Measurements from ENCODE around the gene GPR26.

Gene GPR26, protein sequence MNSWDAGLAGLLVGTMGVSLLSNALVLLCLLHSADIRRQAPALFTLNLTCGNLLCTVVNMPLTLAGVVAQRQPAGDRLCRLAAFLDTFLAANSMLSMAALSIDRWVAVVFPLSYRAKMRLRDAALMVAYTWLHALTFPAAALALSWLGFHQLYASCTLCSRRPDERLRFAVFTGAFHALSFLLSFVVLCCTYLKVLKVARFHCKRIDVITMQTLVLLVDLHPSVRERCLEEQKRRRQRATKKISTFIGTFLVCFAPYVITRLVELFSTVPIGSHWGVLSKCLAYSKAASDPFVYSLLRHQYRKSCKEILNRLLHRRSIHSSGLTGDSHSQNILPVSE

DNA sequence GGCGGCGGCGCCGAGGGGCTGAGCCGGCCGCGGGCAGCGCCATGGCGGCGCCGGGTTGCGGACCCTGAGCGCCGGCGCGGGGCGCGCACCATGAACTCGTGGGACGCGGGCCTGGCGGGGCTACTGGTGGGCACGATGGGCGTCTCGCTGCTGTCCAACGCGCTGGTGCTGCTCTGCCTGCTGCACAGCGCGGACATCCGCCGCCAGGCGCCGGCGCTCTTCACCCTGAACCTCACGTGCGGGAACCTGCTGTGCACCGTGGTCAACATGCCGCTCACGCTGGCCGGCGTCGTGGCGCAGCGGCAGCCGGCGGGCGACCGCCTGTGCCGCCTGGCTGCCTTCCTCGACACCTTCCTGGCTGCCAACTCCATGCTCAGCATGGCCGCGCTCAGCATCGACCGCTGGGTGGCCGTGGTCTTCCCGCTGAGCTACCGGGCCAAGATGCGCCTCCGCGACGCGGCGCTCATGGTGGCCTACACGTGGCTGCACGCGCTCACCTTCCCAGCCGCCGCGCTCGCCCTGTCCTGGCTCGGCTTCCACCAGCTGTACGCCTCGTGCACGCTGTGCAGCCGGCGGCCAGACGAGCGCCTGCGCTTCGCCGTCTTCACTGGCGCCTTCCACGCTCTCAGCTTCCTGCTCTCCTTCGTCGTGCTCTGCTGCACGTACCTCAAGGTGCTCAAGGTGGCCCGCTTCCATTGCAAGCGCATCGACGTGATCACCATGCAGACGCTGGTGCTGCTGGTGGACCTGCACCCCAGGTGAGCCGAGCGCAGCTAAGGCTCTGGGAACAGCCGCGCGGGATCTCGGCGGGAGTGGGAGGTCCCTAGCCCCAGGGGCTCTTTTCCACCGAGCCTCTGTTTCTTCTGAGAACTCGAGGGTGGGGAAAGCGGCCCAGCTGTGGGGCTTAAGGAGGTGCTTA, at the start of gene GPR26:
GPR26 (plus strand) TSS at position 38 of the 919 bp plus-strand sequence; CDS start at position 91, 53 bp downstream.
- no peak for DNase-seq

DNA sequence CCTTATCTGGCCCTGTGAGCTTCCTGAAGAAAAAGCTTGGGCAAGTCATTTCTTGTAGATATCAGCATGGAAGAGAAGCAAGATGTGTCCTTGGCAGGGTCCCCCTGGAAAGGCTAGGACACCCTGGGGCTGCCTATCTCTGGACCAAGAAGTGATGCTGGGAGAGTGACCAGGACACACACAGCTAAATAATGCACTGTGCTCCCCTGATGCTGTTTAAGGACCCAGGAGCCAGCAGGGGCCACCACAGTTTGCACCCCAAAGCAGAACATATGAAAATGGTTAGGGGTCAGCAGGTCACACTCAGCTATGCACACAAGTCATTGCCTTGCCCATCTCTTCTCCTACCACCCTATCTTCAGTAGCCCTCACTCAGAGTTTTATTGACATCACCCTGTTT, 47.9 kb upstream of the GPR26 start:
- no peak for DNase-seq

DNA sequence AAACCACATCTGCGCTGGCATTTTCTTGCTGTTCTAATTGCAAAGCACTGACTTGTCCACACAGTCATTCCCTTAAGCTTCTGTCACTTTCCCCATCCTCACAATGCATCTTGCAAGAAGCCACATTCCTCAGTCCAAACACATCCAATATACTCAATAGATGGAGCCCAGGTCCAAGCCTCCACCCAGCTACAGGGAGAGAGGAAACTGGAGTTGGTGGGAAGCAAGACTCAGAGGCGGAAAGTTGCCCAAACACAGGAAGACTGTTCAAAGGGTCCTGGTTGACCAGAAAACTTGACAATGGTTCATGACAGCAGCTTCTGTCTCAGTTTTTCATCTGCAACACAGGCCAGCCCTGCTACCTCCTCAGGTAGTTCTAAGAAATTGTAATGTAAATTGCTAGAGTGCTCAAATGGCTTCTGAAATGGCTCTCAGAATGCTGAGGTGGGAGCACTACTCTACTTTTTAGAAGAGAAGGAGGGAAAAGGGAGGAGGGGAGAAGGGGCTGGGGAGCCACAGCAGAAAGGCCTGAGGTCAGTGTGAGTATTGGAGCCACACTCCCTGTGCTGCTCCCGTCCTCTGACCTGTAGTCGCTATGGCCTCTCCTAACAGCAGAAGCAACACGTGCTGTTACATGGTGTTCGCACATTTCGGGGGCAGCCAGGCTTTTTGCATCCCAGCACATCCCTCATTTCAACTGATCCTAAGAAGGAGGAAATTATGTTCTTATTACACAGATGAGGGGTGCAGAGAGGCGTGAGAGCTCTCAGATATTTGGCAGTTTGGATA, 46.9 kb upstream of the GPR26 start:
- DNase-seq = no peak

DNA sequence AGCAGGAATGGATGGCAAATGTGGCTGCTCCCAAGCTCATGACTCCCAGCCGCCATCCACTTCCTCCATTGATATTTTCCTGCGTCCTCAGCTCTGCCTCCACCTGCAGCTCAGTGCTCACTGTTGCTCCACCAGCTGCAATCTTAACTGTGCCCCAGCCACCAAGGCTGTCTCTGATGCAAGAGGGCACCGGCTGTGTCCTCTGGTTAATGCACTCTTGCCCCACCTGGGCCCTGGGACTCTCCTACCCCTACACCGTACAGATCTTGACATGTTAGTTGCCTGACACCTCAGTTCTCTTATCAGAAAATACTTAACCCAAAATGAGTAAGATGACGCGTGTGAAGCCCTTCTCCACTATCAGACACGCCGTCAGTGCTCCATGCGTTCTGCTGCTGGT, 45.5 kb upstream of the GPR26 start:
- DNase-seq = no peak

DNA sequence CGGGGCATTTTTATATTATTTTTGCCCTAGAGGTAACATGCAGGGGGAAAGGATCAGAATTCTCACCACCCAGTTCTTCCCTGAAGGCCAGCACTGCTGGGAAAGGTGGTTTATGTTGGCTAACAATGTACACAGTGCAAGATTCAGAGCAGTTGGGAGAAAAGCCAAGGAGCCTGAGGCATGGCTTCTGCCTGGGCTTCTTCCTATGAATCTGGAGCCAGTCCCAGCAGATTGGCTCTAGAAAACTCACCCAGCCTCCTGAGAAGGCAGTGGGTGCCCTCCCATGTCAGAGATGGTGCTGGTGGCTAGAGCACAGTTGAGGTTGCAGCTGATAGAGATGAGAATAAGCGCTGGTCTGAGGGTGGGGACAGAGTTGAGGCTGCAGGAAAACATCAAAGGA, 44.7 kb upstream of the GPR26 start:
- no peak for DNase-seq

DNA sequence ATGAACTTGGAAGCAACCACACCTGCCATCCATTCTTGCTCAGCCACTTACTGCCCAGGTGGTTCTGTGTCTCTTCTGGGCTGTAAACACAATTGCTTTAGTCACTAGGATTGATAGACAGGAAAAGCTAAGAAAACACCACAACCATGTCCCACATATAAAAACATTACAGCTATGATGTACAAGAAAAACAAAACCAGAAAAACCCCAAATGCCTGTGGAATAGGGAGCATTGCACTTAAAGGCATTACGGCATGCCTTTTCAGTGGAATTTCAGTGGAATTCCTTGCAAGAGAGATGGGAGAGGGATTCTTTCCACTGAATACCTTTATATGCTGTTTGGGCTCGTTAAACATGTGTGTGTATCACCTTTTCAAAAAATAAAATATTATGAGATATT, 44.2 kb upstream of the GPR26 start:
- DNase-seq = no peak

DNA sequence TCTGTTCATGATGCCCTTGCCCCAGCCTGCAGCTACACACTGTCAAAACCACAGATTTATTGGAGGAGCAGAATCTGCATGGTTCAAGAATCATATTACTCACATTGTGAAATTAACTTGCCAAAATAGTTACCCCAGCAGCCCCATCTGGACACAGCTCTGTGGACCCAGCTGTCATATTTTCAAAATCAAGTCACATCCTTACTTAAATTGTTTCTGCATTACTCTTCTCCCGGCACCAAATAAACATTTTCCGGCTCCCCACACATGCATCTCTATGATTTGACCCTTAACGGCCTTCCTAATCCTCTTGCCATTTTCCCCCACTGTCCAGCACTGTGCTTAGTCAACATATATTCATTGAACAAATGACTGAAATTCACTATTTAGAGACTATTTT, 43.8 kb upstream of the GPR26 start:
- no peak for DNase-seq

DNA sequence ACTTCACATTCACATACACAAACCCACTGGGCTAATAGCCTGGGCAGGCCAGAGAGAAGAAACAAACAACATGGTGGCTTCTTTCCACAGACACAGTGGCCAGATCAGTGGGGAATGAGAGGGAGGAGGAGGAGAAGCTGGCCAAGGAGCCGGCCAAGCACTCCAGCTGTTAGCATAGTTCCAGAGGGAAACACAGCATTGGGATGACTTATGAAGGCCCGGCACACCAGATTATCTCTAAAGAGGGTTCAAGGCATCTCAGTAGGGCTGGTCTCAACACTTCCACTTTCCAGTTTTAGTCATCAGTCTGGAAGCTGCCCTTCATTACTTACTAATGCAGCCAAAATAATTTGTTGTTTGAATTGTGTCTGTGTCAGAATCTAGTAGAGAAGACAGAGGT, 42.1 kb upstream of the GPR26 start:
- no peak for DNase-seq

DNA sequence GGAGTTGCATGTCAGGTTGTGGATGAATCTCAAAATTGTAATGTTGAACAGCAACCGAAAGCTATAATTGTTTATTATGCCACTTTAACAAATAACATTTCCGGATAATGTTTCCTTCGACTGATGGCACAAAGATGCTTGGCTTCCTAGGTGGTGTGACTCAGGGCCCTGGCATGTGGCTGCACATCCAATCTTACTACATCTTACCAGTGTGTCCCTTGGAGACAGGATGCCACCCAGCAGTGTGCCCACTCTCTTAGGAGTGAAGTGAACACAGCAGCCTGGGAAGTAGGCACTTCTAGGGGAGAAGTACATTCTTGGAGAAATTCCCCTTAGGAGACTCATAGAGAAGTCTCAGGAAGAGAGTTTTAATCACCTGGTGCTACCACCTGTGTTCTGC, 33.0 kb upstream of the GPR26 start:
- no peak for DNase-seq

DNA sequence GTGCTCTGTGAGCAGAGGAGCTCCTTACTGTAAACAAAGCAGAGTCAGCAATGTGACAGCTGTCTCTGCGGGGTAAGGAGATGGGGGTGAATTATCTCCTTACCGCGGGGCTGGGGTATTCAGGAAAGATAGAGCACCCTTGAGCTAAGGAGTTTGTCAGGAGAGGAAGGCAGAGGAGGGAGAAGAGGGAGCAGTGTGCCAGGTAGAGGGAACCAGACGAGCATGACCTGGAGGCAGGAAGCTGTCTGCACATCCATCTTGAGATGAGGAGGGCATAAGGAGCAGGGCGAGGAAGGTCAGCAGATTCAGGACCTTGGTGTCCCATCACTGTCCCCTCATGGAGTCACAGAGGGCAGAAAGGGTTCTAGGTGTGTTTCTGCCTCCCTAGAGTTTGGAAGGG, 32.5 kb upstream of the GPR26 start:
- DNase-seq = no peak

DNA sequence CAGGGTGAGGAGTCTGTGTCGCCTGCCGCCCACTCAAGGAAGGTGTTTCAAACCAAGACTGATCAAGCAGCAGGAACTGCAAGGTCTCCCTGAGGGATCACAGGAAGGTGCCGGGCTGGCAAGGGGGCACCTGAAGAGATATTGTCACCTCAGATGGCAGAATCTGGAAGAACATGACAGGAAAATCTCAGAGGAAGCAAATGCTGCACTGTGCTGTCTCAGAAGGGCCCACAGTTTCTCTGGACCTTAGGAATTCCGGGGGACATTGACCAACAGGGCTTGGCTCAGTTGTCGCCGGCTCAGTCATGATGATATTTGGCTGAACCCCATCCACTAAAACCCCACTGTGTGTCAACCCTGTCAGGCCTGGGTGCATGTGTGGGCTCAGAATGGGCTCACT, 31.9 kb upstream of the GPR26 start:
- DNase-seq = no peak

DNA sequence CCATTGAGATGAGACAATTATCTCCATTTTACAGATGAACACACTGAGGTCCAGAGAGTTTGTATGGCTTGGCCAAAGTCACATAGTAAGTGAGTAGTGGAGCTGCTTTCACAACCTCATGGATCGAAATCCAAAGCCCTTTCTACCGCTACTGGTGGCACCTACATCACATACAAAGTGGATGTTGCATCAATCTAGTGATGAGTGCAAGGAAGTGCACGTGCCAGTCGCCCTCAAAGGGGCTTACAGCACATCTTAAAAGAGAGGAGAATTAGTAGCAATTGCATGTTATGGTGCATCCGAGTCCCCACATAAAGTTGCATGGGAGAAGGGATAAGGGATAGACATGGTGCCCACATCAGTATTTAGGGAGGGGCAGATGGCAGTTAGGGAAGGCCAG, 31.0 kb upstream of the GPR26 start:
- no peak for DNase-seq

DNA sequence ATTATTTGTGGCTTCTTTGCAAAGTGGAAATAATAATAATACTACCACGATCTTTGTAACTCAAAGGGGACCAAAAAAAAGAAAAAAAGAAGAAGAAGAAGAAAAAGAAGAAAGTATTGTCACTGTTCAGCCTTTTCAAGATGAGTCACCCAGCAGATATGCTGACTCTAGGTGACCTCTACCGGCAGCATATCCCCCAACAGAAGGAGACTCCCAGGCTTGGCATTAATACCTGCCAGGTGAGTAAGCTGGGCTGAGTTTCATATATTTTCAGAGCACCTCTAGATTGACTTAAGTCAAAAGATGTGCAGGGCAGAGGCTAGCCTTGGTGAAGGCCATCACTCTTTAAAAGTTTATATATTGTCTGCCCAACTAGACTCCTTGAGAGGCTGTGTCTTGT, 30.4 kb upstream of the GPR26 start:
- DNase-seq = no peak

DNA sequence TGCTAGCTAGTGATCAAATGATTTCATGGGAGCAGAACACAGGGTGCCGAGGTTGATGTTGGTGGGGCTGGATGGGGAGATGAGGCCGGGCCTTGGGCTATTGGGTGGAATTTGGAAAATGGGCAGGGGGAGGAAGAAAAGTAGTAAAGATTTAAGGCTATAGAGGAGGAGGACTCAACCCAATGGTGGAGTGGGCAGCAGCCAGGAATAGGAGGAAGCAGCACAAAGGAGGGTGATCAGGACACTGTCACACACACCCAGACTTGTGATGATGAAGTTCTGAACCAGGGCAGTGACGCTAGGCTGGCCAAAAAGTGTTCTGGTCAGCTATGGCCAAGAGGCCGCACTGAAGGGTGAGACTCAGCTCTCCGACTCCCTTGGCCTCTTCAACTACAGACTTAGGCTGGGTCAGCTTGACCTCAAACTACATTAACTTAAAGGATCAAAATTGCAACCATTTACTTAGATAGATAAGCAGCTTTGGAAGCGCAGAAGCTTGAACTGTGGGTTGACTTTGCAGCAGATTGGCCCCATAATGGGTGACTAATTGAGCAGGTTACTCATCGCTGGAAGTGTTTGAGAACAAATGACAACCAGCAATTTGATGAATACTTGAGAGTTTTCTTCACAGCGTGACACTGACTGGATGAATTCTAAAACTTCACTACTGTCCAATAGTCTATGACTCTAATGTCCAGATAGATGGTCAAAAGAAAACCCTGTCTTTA, 29.4 kb upstream of the GPR26 start:
- DNase-seq = no peak

DNA sequence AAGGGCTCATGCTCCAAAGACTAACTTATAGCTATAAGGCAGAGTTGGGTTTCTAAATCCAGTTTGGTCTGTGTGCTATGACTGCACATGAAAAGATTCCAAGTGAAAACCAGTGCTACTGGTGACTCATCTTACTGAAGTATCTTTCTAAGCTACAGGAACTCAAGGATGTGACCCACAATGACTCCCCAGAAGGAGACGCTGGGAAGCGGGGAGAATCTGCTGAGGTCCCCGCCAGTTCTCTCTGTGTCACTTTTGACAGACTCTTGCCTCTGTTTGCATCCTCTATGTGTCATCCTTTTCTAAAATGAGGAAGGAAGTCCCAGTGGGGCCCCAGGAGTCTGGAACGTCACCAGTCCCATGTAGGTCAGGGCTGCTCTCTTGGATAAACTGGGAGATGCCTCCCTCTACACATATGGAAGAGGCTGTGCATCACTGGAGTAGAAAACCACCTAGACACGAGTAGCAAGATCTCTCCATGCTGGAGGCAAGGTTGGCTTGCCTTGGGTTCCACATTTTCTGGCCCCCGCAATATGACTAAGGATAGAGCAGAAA, 28.8 kb upstream of the GPR26 start:
- DNase-seq = no peak

DNA sequence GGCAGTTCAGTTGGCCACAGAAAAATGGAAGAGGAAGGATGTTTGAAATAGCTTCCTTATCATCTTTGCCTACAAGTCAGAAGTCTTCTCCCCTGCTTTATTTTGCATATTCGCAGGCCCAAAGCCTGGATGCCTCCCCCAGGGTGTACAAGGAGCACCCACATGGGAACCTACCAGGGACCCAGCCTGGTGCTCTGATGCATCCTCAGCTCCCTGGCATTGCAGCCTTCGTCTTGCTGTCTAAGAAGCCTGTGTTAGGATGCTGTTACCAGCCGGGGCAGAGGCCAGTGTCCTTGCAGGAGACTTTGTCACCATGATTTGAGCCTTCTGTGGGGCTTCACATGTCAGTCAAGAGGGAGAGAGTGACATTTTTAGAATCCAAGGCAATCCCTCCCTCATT, 27.0 kb upstream of the GPR26 start:
- no peak for DNase-seq

DNA sequence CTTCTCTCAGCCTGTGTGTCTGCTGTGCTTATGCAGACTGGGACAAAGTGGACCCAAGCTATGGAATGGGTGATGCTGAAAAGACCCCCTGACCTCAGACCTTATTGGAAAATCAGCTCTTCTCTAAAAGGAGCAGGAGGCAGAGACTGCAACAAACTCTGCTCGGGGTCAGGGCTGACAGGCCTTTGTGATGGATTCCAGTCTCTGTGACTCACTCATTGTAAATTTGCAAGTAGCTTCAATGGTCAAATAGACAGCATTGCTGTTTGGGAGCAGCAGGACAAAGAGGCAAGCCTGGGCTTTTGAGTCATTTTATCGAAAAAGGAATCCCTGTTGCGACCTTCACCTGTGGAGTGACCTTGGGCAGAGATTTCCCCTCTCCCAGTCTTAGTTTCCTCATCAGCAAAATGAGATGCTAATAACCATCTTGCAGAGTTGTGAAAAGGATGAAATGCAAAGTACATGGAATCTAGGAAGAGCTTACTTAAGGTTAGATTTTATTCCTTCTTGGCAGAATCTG, 26.1 kb upstream of the GPR26 start:
- DNase-seq = no peak

DNA sequence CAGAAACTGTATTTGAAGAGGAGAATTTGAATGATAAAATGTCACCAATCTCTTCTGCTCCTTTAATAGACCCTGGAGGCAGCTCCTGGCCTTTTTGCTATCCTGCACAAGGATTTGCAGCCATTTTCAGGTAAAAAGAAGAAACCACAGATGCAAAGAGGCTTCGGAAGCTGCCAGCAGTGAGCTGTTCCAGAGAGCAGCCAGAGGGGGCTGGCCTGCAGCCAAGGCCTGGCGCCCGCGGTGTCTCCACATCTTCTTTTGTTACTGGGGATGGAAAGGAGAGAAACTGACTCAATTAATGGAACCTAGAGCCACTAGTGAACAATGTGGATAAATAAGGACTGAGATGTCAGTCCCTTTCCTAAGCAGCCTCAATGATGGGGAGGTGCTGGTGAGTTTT, 23.9 kb upstream of the GPR26 start:
- DNase-seq = no peak

DNA sequence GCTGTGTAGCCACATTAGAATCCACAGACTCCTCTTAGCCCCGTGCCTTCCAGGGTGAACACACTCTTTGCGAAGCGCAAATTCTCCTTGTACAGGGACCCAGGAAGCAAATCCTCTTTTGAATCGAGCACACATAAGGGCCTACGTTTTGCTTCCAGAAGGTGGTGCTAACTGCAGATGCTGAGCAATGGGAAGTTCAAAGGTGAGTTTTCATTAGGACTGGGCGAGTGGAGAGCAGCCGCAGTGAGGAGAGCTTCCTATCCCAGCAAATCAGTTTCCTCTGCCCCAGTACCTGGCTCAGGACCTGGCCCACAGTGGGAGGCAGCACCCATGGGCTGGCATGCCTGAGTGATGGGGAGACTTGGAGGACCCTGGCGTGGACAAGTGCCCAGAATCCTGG, 23.5 kb upstream of the GPR26 start:
- no peak for DNase-seq

DNA sequence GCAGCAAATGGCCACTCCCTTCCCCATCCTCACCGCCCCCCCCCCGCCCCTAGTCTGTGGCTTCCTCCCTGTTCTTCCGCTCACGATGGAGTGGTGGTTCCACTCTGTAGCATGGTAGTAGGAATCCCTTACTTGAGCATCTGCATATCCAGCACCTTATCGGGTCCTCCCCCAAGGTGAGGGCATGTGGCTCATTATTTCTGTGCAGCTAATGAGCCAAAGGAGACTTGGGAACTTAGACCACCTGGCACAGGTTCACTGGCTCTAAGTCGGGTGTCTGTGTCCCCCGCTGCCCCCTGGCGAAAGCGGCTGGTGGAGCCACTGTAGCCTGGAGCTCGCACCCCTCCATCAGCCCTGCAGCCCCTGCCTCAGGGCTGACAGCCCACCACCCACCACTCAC, 22.8 kb upstream of the GPR26 start:
- DNase-seq = no peak

DNA sequence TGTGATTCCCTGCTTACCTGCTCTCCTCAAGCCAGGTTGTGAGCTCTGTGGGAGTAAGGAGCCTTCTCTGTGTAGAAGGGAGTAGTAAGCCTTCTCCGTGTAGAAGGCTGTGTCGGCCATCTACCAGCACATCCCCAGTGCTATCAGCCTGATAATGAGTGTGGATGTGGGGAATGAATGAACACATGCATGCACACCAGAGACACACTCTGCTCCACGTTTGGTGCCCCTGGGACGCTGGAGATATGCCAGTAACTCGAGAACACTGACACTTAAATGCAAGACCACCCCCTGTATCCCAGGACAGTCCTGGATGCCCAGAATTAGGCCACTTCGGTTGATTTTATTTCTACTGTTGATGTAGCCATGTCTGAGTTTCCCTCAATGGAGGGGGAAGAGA, 21.1 kb upstream of the GPR26 start:
- DNase-seq = no peak

DNA sequence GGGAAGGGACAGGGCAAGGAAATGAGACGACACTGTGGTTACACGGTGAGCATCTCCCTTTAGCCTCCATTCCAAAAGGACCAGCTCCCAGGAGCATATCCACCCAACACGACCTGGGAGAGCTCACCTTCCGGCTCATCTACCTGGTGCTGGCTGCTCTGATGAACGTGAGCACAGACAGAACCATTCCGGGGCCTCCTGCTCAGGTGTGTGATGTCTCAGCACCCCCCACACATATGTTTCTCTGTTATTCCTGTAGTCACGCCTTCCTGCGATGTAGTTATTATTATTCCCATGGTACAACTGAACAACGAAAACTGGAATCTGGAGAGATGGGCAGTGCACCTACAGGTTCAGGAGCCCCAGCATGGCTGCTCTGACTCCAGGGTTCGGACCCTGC, 20.5 kb upstream of the GPR26 start:
- DNase-seq = no peak
